HG03097 (cell line): Measurements from ENCODE around the gene C1orf198.

ENCODE experiments used
- ATAC-seq: cut with Tn5 transposase; IDR thresholded peaks from one replicate; pipeline ENCODE4 v1.9.1; 2021; ENCODE audit not compliant: unreplicated experiment, low FRiP score

C1orf198 gene

DNA sequence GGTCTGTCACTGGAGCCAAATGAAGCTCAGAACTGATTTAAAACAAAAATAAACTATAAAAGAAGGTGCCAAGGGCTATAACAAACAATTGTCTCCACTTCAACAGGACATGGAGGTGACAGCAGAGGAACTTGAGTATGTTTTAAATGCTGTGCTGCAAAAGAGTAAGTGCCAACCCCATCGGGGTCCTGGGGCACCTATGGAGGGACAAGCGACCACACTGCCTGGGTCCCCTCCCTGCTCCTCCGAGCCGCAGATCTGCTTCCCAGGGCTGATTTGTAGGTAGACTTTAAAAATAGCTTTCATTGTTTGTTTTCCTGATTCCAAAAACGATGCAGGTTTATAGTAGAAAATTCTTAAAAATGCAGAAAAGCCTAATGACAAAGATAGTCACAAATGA lies 78.3 kb downstream of the C1orf198 start:
- no peak for ATAC-seq

DNA sequence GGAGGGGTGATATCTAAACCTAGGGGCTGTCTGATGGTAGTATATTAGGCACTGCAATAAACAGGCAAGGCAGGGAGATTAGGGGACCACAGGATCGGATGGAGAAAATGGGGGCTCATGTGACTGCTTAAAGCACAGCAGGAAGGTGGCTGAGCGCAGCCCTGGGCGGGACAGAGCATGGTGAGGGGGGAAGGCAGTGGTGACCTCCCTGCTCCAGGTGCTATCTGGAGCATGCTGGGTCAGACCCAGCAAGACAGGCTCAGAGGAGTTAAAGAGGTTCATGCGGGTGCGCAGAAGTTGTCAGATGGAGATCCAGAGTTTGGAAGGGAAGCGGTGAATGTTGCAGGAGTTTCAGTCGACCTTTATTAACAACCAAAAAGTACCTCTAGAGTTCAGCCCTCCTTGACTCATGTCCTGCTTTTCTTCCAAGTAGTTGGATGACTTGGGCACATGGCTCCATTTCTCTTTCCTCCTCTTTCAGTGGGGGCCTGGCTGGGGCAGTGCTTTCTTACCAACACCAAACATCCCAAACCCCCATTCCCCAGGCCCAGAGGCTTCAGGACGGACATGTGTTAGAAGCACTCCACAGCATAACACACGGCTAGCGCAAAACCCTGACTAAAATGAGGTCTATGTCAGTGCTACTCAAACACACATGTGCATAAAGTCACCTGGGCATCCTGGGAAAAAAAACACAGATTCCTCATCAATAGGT lies 79.6 kb downstream of the C1orf198 start:
- no peak for ATAC-seq

DNA sequence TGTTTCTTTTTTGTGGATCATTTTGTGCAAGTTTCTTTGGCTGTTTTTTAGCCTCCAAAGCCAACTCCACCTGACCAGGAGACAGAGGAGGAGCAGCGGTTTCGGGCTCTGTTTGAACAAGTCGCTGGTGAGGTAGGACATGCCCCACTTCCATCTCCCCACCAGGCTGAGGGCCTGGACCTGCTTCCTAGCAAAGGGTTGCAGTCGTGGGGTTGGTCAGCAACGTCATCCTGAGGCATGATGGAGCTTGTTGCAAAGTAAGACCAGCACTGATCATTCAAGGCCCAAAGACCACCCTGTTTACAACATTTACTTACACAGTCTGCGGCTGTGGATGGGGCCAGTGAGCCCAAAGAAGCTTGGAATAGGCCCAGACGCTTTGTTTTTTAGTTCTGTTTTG lies 80.8 kb downstream of the C1orf198 start:
- ATAC-seq = no peak
